ENCODE data around the gene SCFD2.
"Not testable (repeated sequence)": the region's sequence is repeated elsewhere in the genome, so short reads cannot be mapped to it uniquely, and the experiment has no call there.

DNA sequence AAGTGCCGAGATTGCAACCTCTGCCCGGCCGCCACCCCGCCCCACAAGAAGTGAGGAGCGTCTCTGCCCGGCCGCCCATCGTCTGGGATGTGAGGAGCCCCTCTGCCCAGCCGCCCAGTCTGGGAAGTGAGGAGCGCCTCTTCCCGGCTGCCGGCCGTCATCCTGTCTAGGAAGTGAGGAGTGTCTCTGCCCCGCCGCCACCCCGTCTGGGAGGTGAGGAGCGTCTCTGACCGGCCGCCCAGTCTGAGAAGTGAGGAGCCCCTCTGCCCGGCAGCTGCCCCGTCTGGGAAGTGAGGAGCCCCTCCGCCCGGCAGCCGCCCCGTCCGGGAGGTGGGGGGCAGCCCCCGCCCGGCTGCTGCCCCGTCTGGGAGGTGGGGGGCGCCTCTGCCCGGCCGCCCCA is 226.6 kb downstream of the SCFD2 start:
- TF ChIP-seq, protein P1, sequence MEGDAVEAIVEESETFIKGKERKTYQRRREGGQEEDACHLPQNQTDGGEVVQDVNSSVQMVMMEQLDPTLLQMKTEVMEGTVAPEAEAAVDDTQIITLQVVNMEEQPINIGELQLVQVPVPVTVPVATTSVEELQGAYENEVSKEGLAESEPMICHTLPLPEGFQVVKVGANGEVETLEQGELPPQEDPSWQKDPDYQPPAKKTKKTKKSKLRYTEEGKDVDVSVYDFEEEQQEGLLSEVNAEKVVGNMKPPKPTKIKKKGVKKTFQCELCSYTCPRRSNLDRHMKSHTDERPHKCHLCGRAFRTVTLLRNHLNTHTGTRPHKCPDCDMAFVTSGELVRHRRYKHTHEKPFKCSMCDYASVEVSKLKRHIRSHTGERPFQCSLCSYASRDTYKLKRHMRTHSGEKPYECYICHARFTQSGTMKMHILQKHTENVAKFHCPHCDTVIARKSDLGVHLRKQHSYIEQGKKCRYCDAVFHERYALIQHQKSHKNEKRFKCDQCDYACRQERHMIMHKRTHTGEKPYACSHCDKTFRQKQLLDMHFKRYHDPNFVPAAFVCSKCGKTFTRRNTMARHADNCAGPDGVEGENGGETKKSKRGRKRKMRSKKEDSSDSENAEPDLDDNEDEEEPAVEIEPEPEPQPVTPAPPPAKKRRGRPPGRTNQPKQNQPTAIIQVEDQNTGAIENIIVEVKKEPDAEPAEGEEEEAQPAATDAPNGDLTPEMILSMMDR (IDR thresholded peaks at IDR 0.05; ENCODE audit: low read depth, low read length, missing input control), result not testable (repeated sequence)
- not testable (repeated sequence) for TF ChIP-seq RAD21, RXRA (IDR thresholded peaks at IDR 0.05)
